Ramos (cell line): ENCODE data around the gene ACOXL.
"Not testable (repeated sequence)": the region's sequence is repeated elsewhere in the genome, so short reads cannot be mapped to it uniquely, and the experiment has no call there.

Experiments
- in situ Hi-C: fragments of 300-500 bp; cut with MboI; formaldehyde crosslinking; loops from one replicate; pipeline ENCODE4 v1.14.3; 2022; ENCODE audit warnings: low sequenced_read_pairs; ENCODE audit not compliant: unreplicated experiment

Gene ACOXL

GRCh38 chr2:111068435-111069058 is 336.2 kb downstream of the ACOXL start:
- in situ Hi-C loops = no loop called here

- in situ Hi-C loops = no loop called here
Observed at GRCh38 chr2:111069722-111070121, 337.3 kb downstream of the ACOXL start.

GRCh38 chr2:111071600-111072171 is 339.3 kb downstream of the ACOXL start:
- in situ Hi-C loops = no loop called here

GRCh38 chr2:111072220-111072871 is 340.0 kb downstream of the ACOXL start:
- in situ Hi-C loops = no loop called here

- in situ Hi-C loops = not testable (repeated sequence)
Observed at GRCh38 chr2:111082659-111083058, 350.3 kb downstream of the ACOXL start.

GRCh38 chr2:111091811-111092211 is 359.4 kb downstream of the ACOXL start:
- in situ Hi-C loops = no loop called here

- in situ Hi-C loops = no loop called here
Observed at GRCh38 chr2:111094691-111095090, 362.3 kb downstream of the ACOXL start.

GRCh38 chr2:111095434-111095833 is 363.1 kb downstream of the ACOXL start:
- in situ Hi-C loops = no loop called here

GRCh38 chr2:111099402-111099801 is 367.0 kb downstream of the ACOXL start:
- in situ Hi-C loops = no loop called here

GRCh38 chr2:111100087-111100764 is 367.9 kb downstream of the ACOXL start:
- in situ Hi-C loops = no loop called here

GRCh38 chr2:111100765-111101162 is 368.4 kb downstream of the ACOXL start:
- in situ Hi-C loops = no loop called here

- in situ Hi-C loops = no loop called here
Observed at GRCh38 chr2:111101592-111101991, 369.2 kb downstream of the ACOXL start.

- in situ Hi-C loops = no loop called here
Observed at GRCh38 chr2:111102216-111102615, 369.8 kb downstream of the ACOXL start.

GRCh38 chr2:111105926-111106325 is 373.6 kb downstream of the ACOXL start:
- in situ Hi-C loops = no loop called here

GRCh38 chr2:111106706-111107105 is 374.3 kb downstream of the ACOXL start:
- in situ Hi-C loops = no loop called here

GRCh38 chr2:111108745-111109271 is 376.4 kb downstream of the ACOXL start:
- in situ Hi-C loops = no loop called here

GRCh38 chr2:111111101-111111755 is 378.9 kb downstream of the ACOXL start:
- in situ Hi-C loops = loop anchor here (10.0 kb wide), 1 partner anchor 594 kb away; no protein-coding TSS in a partner anchor

GRCh38 chr2:111113838-111114237 is 381.5 kb downstream of the ACOXL start:
- in situ Hi-C loops = loop anchor here (10.0 kb wide), 1 partner anchor 591 kb away; no protein-coding TSS in a partner anchor

GRCh38 chr2:111116011-111116746 is 383.8 kb downstream of the ACOXL start:
- in situ Hi-C loops = loop anchor here (5.0 to 10.0 kb wide), 2 partner anchors 84 to 589 kb away; no protein-coding TSS in a partner anchor
